H1 (cell line): ENCODE data around the gene FOXL2NB. TPM values are rescaled to one million over a fixed set of nuclear protein-coding genes. Genes with fewer than 3 reads are reported as not detected.
A peak's percentile ranks its signal among the peaks of the same experiment; 100 is the strongest.

Experiments used
- CTCF ChIA-PET: fragments of 300-600 bp; sonication (Branson Sonifier 250); formaldehyde crosslinking; loops from one replicate; lab custom pipeline; 2021; ENCODE audit not compliant: partially characterized antibody; lab: Charles Lee
- POLR2A ChIA-PET: fragments of 300-600 bp; sonication (Branson Sonifier 250); formaldehyde crosslinking; loops from one replicate; lab custom pipeline; 2021; ENCODE audit warnings: inconsistent platforms; ENCODE audit not compliant: partially characterized antibody; lab: Charles Lee
- DNase-seq, 2 experiments: peaks; one replicate each; pipeline versions ENCODE4 v3.0.0 to v3.0.0-alpha.2; 2010 to 2022; ENCODE audit warnings: low spot score in 2 of 2, low read depth in 1 of 2, mixed read lengths in 1 of 2
- FAIRE-seq: peaks from 2 replicates; lab custom pipeline; 2011; peaks lifted over from hg19 to GRCh38; lab: Jason Lieb, UNC
- H2AFZ ChIP-seq: 2 replicates; pipeline ENCODE4 v1.8.1; 2012; ENCODE audit warnings: low read length, inconsistent platforms
- H2AK5ac ChIP-seq: 2 replicates; pipeline ENCODE4 v1.6.1; 2013; ENCODE audit warnings: low read depth, low read length
- H2BK120ac ChIP-seq: replicated peaks from 2 replicates; pipeline ENCODE3; 2013; ENCODE audit warnings: low read depth, low read length, inconsistent platforms
- H2BK12ac ChIP-seq: 2 replicates; pipeline ENCODE4 v1.6.1; 2013; ENCODE audit warnings: low read depth, low read length
- H2BK15ac ChIP-seq: 2 replicates; pipeline ENCODE4 v1.6.1; 2013; ENCODE audit warnings: low read length
- H2BK20ac ChIP-seq: 2 replicates; pipeline ENCODE4 v1.6.1; 2013; ENCODE audit warnings: low read length
- H2BK5ac ChIP-seq: 2 replicates; pipeline ENCODE4 v1.6.1; 2013; ENCODE audit warnings: low read depth, low read length
- H3K14ac ChIP-seq: 2 replicates; pipeline ENCODE4 v1.6.1; 2013; ENCODE audit warnings: inconsistent platforms; ENCODE audit not compliant: insufficient read length
- H3K18ac ChIP-seq: 2 replicates; pipeline ENCODE4 v1.6.1; 2013; ENCODE audit warnings: low read length; ENCODE audit errors: extremely low read depth
- H3K23ac ChIP-seq: 2 replicates; pipeline ENCODE4 v1.6.1; 2013; ENCODE audit warnings: inconsistent platforms; ENCODE audit not compliant: insufficient read length
- H3K23me2 ChIP-seq: 2 replicates; pipeline ENCODE4 v1.6.1; 2013; ENCODE audit warnings: low read depth, low read length
- H3K27ac ChIP-seq: 2 replicates; pipeline ENCODE4 v1.6.1; 2011; ENCODE audit warnings: low read depth, low read length, inconsistent platforms
- H3K27me3 ChIP-seq, 4 experiments: replicated peaks in 1 of 4; 1 replicate in 1 of 4; 2 replicates in 3 of 4; pipeline versions ENCODE4 v1.6.1 to v1.8.1; 2011 to 2013; ENCODE audit warnings: low read length in 3 of 4, mild to moderate bottlenecking in 3 of 4, inconsistent platforms in 2 of 4, mixed read lengths in 2 of 4, moderate library complexity in 1 of 4; ENCODE audit not compliant: control insufficient read depth in 3 of 4, insufficient read depth in 3 of 4; ENCODE audit errors: extremely low read depth in 1 of 4
- H3K36me3 ChIP-seq, 4 experiments: 2 replicates each; pipeline versions ENCODE4 v1.6.1 to v1.8.1; 2011 to 2013; ENCODE audit warnings: mild to moderate bottlenecking in 4 of 4, low read length in 3 of 4, moderate library complexity in 2 of 4, control low read depth in 1 of 4, inconsistent platforms in 1 of 4; ENCODE audit not compliant: insufficient read depth in 4 of 4, control insufficient read depth in 2 of 4
- H3K4ac ChIP-seq: replicated peaks from 2 replicates; pipeline ENCODE3; 2013; ENCODE audit warnings: low read length, low read depth, mixed read lengths, inconsistent platforms; ENCODE audit not compliant: insufficient read length
- H3K4me1 ChIP-seq, 4 experiments: replicated peaks in 1 of 4; 1 replicate in 1 of 4; 2 replicates in 3 of 4; pipeline versions ENCODE4 v1.6.1 to v1.8.1; 2011 to 2013; ENCODE audit warnings: low read length in 3 of 4, inconsistent platforms in 2 of 4, mixed read lengths in 1 of 4; ENCODE audit not compliant: insufficient read depth in 4 of 4, control insufficient read depth in 3 of 4
- H3K4me2 ChIP-seq, 2 experiments: 2 replicates each; pipeline versions ENCODE4 v1.6.1 to v1.8.1; 2011 to 2013; ENCODE audit warnings: low read depth in 2 of 2, low read length in 2 of 2, control low read depth in 1 of 2, inconsistent platforms in 1 of 2, mild to moderate bottlenecking in 1 of 2; ENCODE audit not compliant: insufficient read depth in 1 of 2
- H3K4me3 ChIP-seq, 4 experiments: fragments of 200-600, 300-600 bp in 1 of 4; sonication (generic), shearing (Covaris generic), sonication (Bioruptor Twin) in 1 of 4; 2 replicates each; pipeline versions ENCODE4 v1.5.1 to v1.8.1; 2011 to 2016; ENCODE audit warnings: low read length in 4 of 4, low read depth in 3 of 4, control low read depth in 2 of 4, inconsistent platforms in 2 of 4, mild to moderate bottlenecking in 2 of 4, mixed read lengths in 1 of 4, moderate library complexity in 1 of 4; ENCODE audit not compliant: insufficient read depth in 2 of 4; ENCODE audit errors: extremely low read depth in 1 of 4
- H3K56ac ChIP-seq: replicated peaks from 2 replicates; pipeline ENCODE3; 2013; ENCODE audit warnings: low read depth, mild to moderate bottlenecking, mixed read lengths, low read length, inconsistent platforms; ENCODE audit not compliant: insufficient read length
- H3K79me1 ChIP-seq: 2 replicates; pipeline ENCODE4 v1.6.1; 2013; ENCODE audit warnings: low read depth, low read length, control low read depth
- H3K79me2 ChIP-seq, 2 experiments: 2 replicates each; pipeline versions ENCODE4 v1.6.1 to v1.8.1; 2012 to 2013; ENCODE audit warnings: low read length in 2 of 2, mild to moderate bottlenecking in 2 of 2, inconsistent platforms in 1 of 2; ENCODE audit not compliant: insufficient read depth in 2 of 2, control insufficient read depth in 1 of 2
- H3K9ac ChIP-seq, 4 experiments: replicated peaks in 1 of 4; 1 replicate in 1 of 4; 2 replicates in 3 of 4; pipeline versions ENCODE4 v1.6.1 to v1.8.1; 2011 to 2013; ENCODE audit warnings: low read depth in 3 of 4, low read length in 3 of 4, control low read depth in 2 of 4, mild to moderate bottlenecking in 2 of 4, moderate library complexity in 2 of 4, inconsistent platforms in 1 of 4; ENCODE audit errors: extremely low read depth in 1 of 4
- H3K9me3 ChIP-seq, 2 experiments: 2 replicates each; pipeline versions ENCODE4 v1.6.1 to v1.8.1; 2012 to 2013; ENCODE audit warnings: mild to moderate bottlenecking in 2 of 2, moderate library complexity in 2 of 2, control low read depth in 1 of 2, inconsistent platforms in 1 of 2, low read depth in 1 of 2, low read length in 1 of 2, mixed read lengths in 1 of 2; ENCODE audit not compliant: insufficient read depth in 2 of 2
- H4K20me1 ChIP-seq, 2 experiments: replicated peaks in 1 of 2; 2 replicates each; pipeline versions ENCODE3 to v1.8.1; 2011 to 2013; ENCODE audit warnings: inconsistent platforms in 2 of 2, low read length in 2 of 2, mild to moderate bottlenecking in 1 of 2; ENCODE audit not compliant: insufficient read depth in 2 of 2, control insufficient read depth in 1 of 2
- H4K5ac ChIP-seq: 2 replicates; pipeline ENCODE4 v1.6.1; 2013; ENCODE audit warnings: low read length, low read depth, mixed read lengths, inconsistent platforms; ENCODE audit not compliant: insufficient read length
- H4K8ac ChIP-seq: 2 replicates; pipeline ENCODE4 v1.8.0; 2013; ENCODE audit warnings: mild to moderate bottlenecking, moderate library complexity, low read length, inconsistent platforms; ENCODE audit not compliant: insufficient read depth; ENCODE audit errors: extremely low read depth
- H4K91ac ChIP-seq: replicated peaks from 2 replicates; pipeline ENCODE3; 2013; ENCODE audit warnings: low read length, mixed read lengths, inconsistent platforms; ENCODE audit not compliant: insufficient read length
- BACH1 ChIP-seq: IDR thresholded peaks from 2 replicates; pipeline ENCODE4 v1.6.1; 2012; ENCODE audit warnings: low read length, improper control_type of control experiment
- CBX8 ChIP-seq: fragments of 300-800, 300-1000 bp; sonication (generic); IDR thresholded peaks from 2 replicates; pipeline ENCODE4 v1.7.1; 2016; ENCODE audit warnings: low read depth, low read length, borderline replicate concordance
- CREB1 ChIP-seq: IDR thresholded peaks from 2 replicates; pipeline ENCODE4 v1.6.1; 2012; ENCODE audit warnings: inconsistent platforms
- GTF2F1 ChIP-seq: IDR thresholded peaks from 2 replicates; pipeline ENCODE4 v1.6.1; 2012; ENCODE audit warnings: low read depth, low read length, improper control_type of control experiment, borderline replicate concordance
- JUN ChIP-seq: IDR thresholded peaks from 2 replicates; pipeline ENCODE4 v1.6.1; 2011; ENCODE audit warnings: low read depth, mild to moderate bottlenecking, improper control_type of control experiment, low read length
- JUND ChIP-seq: IDR thresholded peaks from 2 replicates; pipeline ENCODE4 v1.6.1; 2011; ENCODE audit warnings: mild to moderate bottlenecking, improper control_type of control experiment, low read length
- RAD21 ChIP-seq, 2 experiments: IDR thresholded peaks in 1 of 2; conservative IDR thresholded peaks in 1 of 2; 2 replicates each; pipeline ENCODE4 v1.6.1; 2011; ENCODE audit warnings: low read depth in 2 of 2, low read length in 2 of 2, improper control_type of control experiment in 1 of 2, inconsistent platforms in 1 of 2, mild to moderate bottlenecking in 1 of 2, moderate library complexity in 1 of 2
- YY1 ChIP-seq: IDR thresholded peaks from 2 replicates; pipeline ENCODE4 v1.6.1; 2011; ENCODE audit warnings: low read depth, mild to moderate bottlenecking, low read length
- WGBS, 2 experiments: shearing (Covaris generic) in 1 of 2; methylation state at CpG; one replicate each; pipeline versions ENCODE4 v1.1.6 to v1.1.7; 2013 to 2015; ENCODE audit warnings: low lambda C conversion rate in 2 of 2, mixed read lengths in 2 of 2, inconsistent platforms in 1 of 2, low coverage in 1 of 2, missing lambda C conversion rate in 1 of 2; ENCODE audit not compliant: insufficient replicate concordance in 2 of 2, insufficient coverage in 1 of 2, insufficient read length in 1 of 2; ENCODE audit errors: extremely low coverage in 1 of 2, missing lambda C conversion rate in 1 of 2; 5-methylcytosine and 5-hydroxymethylcytosine counted together
- polyA plus RNA-seq, 7 experiments: library from polyadenylated mRNA; depleted of rRNA in 3 of 7; stranded (reverse) in 5 of 7; unstranded in 2 of 7; fragments of >200 nt in 5 of 7; fragments of 200-250 nt in 2 of 7; gene quantifications; 1 replicate in 5 of 7; 2 replicates in 1 of 7; 4 replicates in 1 of 7; pipeline versions ENCODE4 v1.2.1 to v1.2.3, GENCODE V29; 2011 to 2013; ENCODE audit warnings: missing spikeins in 2 of 7, mixed read lengths in 2 of 7
- total RNA-seq: library from RNA; stranded (reverse); fragmentation: NEBNext Ultra II Directional; extraction: Animal tissue kit (Norgen Biotek cat#: 25700); gene quantifications from 2 replicates; pipeline ENCODE4 v1.2.1, GENCODE V29; 2021
- TF ChIP-seq, protein P1 (sequence below), 3 experiments: IDR thresholded peaks; 1 replicate in 2 of 3; 2 replicates in 1 of 3; pipeline versions ENCODE4 v1.5.1 to v1.6.1; 2011; ENCODE audit warnings: low read length in 3 of 3, mild to moderate bottlenecking in 3 of 3, inconsistent platforms in 2 of 3, low read depth in 1 of 3, moderate library complexity in 1 of 3; ENCODE audit not compliant: insufficient read depth in 1 of 3; ENCODE audit errors: control extremely low read depth in 1 of 3

FOXL2NB gene
- total and polyA plus RNA-seq, 2 of the 8 experiments (the other 6 are each of a cell fraction or from before 2014, with no cell fraction given), result 5.4 to 7.3 TPM

DNA sequence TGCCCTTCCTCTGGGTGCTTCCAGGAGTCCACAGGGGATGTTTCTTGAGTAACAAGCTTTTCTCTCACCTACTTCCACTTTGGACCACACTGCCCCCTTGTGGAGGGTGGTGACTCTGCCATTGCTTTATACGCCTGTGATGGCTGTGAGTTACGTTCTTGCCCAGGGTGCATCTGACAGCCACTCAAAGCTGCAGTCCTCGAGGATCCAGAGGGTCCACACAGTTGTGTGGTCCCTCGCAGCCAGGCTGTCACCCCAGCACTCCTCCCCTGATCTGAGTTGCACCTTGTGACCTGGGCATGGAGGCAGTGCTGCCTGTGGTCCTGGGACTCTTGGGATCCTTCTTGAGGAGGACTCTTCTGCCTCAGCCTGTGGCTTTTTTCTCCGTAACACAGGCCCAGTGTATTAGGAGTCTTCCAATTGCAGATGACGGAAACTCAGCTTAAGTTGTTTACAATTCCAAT lies 23.5 kb upstream of the FOXL2NB start:
- no peaks in the 10 kb centered on the region for H4K20me1 ChIP-seq
- no peak overlapping the region for H2BK120ac ChIP-seq
- H3K56ac ChIP-seq, result no peak overlapping the region
- H3K23me2 ChIP-seq, result no peaks in the 10 kb centered on the region
- H3K79me1 ChIP-seq, result no peaks in the 10 kb centered on the region
- H2BK15ac ChIP-seq, result no peak overlapping the region
- FAIRE-seq (peak; percentile 65), DNase-seq (peak in 1 of 2 experiments; percentile 96)
- peak overlapping the region; percentile 73; the same call in 1 of the 2 replicates for H2BK5ac ChIP-seq
- H3K18ac ChIP-seq, result no peak overlapping the region
- 37% methylated on average over 6 of the region's 6 CpGs; no CpG with 5 or more reads in 1 of the 2 experiments for WGBS, 2 experiments
- no peaks in the 10 kb centered on the region for H3K9me3 ChIP-seq
- no peak overlapping the region for H3K4ac ChIP-seq
- no peak overlapping the region for H3K4me3 ChIP-seq
- no peaks in the 10 kb centered on the region for H3K79me2 ChIP-seq
- no peak overlapping the region for H3K14ac ChIP-seq
- H2BK20ac ChIP-seq, result no peak overlapping the region; the same call in 1 of the 2 replicates
- H2AK5ac ChIP-seq, result no peak overlapping the region
- CTCF ChIA-PET, result interaction anchor here (0.6 to 15.4 kb wide), 103 partner anchors 7 to 661 kb away, joined by 3 to 322 read pairs (median 4); partner anchors contain the start of gene CEP70
- no peak overlapping the region for H4K5ac ChIP-seq
- H3K4me2 ChIP-seq, result 0 out of 4 replicates have a peak overlapping the region, but pooled peaks of 1 of the 2 experiments have one; percentile 22
- TF ChIP-seq JUND (0 out of 2 replicates have a peak, but pooled peaks have one; percentile 15), CBX8 (no peak), GTF2F1 (no peak), YY1 (peak; percentile 77), CREB1 (peak; percentile 50; the same call in 1 of the 2 replicates), JUN (0 out of 2 replicates have a peak, but pooled peaks have one; percentile 4), BACH1 (0 out of 2 replicates have a peak, but pooled peaks have one; percentile 10), RAD21 (IDR thresholded peaks at IDR 0.05 in 1 of 2, conservative IDR thresholded peaks at IDR 0.05 in 1 of 2; ENCODE audit: low read depth in 2 of 2, low read length in 2 of 2) (peak; percentile 90 to 91)
- TF ChIP-seq, protein P1, sequence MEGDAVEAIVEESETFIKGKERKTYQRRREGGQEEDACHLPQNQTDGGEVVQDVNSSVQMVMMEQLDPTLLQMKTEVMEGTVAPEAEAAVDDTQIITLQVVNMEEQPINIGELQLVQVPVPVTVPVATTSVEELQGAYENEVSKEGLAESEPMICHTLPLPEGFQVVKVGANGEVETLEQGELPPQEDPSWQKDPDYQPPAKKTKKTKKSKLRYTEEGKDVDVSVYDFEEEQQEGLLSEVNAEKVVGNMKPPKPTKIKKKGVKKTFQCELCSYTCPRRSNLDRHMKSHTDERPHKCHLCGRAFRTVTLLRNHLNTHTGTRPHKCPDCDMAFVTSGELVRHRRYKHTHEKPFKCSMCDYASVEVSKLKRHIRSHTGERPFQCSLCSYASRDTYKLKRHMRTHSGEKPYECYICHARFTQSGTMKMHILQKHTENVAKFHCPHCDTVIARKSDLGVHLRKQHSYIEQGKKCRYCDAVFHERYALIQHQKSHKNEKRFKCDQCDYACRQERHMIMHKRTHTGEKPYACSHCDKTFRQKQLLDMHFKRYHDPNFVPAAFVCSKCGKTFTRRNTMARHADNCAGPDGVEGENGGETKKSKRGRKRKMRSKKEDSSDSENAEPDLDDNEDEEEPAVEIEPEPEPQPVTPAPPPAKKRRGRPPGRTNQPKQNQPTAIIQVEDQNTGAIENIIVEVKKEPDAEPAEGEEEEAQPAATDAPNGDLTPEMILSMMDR (IDR thresholded peaks at IDR 0.05; ENCODE audit: control extremely low read depth in 1 of 3, insufficient read depth in 1 of 3, low read depth in 1 of 3, low read length in 3 of 3), result peak; percentile 82 to 96 (median 86)
- H3K27me3 ChIP-seq, result no peaks in the 10 kb centered on the region; a peak in 1 of 7 replicates
- H2BK12ac ChIP-seq, result peak overlapping the region; percentile 70; the same call in 1 of the 2 replicates
- H4K91ac ChIP-seq, result peak overlapping the region; percentile 66
- H3K36me3 ChIP-seq, result no peaks in the 10 kb centered on the region
- no peaks in the 10 kb centered on the region; a peak in 1 of 7 replicates for H3K4me1 ChIP-seq
- POLR2A ChIA-PET, result interaction anchor here (0.6 to 0.9 kb wide), 3 partner anchors 17 to 130 kb away, joined by 3 read pairs; no protein-coding TSS in a partner anchor
- no peak overlapping the region for H3K23ac ChIP-seq
- no peak overlapping the region for H3K27ac ChIP-seq
- peak overlapping the region; percentile 54; the same call in 1 of the 2 replicates for H4K8ac ChIP-seq
- no peak overlapping the region for H3K9ac ChIP-seq
- peak overlapping the region; percentile 91 for H2AFZ ChIP-seq
